Endometrium (tissue), 2 donors: ENCODE data around the gene KIF1C.
"Not testable (repeated sequence)": the region's sequence is repeated elsewhere in the genome, so short reads cannot be mapped to it uniquely, and the experiment has no call there.

Experiments
- FAIRE-seq: peaks from 2 replicates; lab custom pipeline; 2012; peaks lifted over from hg19 to GRCh38; lab: Jason Lieb, UNC
- donor health status: control.
- donor health status: control.

KIF1C gene

GRCh38 chr17:5045496-5045895 is 47.7 kb downstream of the KIF1C start:
- FAIRE-seq, result no peak

- peak; percentile 93 for FAIRE-seq
Measured at GRCh38 chr17:5047446-5047845, 49.7 kb downstream of the KIF1C start.

- peak; percentile 81 for FAIRE-seq
Measured at GRCh38 chr17:5049314-5049841, 51.6 kb downstream of the KIF1C start.

GRCh38 chr17:5050278-5050677 is 52.5 kb downstream of the KIF1C start:
- peak; percentile 99 for FAIRE-seq

GRCh38 chr17:5055543-5055942 is 57.8 kb downstream of the KIF1C start:
- FAIRE-seq, result no peak

- FAIRE-seq, result no peak
Measured at GRCh38 chr17:5065227-5065744, 67.5 kb downstream of the KIF1C start.

GRCh38 chr17:5068236-5068635 is 70.5 kb downstream of the KIF1C start:
- no peak for FAIRE-seq

GRCh38 chr17:5069724-5070123 is 72.0 kb downstream of the KIF1C start:
- no peak for FAIRE-seq

- FAIRE-seq, result not testable (repeated sequence)
Measured at GRCh38 chr17:5075472-5075871, 77.7 kb downstream of the KIF1C start.

GRCh38 chr17:5077275-5077674 is 79.5 kb downstream of the KIF1C start:
- not testable (repeated sequence) for FAIRE-seq

- no peak for FAIRE-seq
Measured at GRCh38 chr17:5077781-5078105, 80.0 kb downstream of the KIF1C start.
